Mammary epithelial cell (primary cell): Measurements from ENCODE around the gene ITGB8.

Experiments
- EZH2 ChIP-seq: IDR thresholded peaks from 2 replicates; pipeline ENCODE4 v1.6.1; 2012; ENCODE audit warnings: low read length, inconsistent platforms, borderline replicate concordance
- TF ChIP-seq, protein P1 (sequence below), 2 donors: IDR thresholded peaks in 1 of 2; conservative IDR thresholded peaks in 1 of 2; 2 replicates each; pipeline ENCODE4 v1.5.1; 2011 to 2012; ENCODE audit warnings: inconsistent platforms in 2 of 2, low read length in 2 of 2, mild to moderate bottlenecking in 2 of 2, control low read depth in 1 of 2, low read depth in 1 of 2; ENCODE audit not compliant: insufficient read depth in 1 of 2; ENCODE audit errors: extremely low read depth in 1 of 2

DNA sequence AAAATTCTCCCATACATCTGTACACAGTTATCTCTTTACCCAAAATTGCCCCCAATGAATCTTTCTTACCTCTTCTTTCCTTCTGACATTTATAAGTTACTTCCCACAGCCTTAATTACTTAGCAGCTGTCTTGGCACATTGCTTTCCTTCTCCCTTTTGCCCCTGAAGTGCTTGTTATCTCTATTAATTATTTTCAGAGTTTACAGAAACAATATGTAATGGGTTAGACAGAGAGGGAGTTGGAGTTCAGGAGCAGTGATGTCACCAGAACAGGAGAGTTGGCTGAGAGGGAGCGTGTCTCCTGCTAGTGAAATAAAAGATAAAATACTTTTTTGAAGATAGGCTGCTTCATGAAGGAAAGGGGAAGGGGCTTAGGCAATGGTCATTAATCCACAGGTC lies 57.4 kb downstream of the ITGB8 start:
- TF ChIP-seq, protein P1, sequence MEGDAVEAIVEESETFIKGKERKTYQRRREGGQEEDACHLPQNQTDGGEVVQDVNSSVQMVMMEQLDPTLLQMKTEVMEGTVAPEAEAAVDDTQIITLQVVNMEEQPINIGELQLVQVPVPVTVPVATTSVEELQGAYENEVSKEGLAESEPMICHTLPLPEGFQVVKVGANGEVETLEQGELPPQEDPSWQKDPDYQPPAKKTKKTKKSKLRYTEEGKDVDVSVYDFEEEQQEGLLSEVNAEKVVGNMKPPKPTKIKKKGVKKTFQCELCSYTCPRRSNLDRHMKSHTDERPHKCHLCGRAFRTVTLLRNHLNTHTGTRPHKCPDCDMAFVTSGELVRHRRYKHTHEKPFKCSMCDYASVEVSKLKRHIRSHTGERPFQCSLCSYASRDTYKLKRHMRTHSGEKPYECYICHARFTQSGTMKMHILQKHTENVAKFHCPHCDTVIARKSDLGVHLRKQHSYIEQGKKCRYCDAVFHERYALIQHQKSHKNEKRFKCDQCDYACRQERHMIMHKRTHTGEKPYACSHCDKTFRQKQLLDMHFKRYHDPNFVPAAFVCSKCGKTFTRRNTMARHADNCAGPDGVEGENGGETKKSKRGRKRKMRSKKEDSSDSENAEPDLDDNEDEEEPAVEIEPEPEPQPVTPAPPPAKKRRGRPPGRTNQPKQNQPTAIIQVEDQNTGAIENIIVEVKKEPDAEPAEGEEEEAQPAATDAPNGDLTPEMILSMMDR (conservative IDR thresholded peaks at IDR 0.05 in 1 of 2, IDR thresholded peaks at IDR 0.05 in 1 of 2; ENCODE audit: extremely low read depth in 1 of 2, insufficient read depth in 1 of 2, low read depth in 1 of 2, low read length in 2 of 2), result no peak
- no peak for TF ChIP-seq EZH2
